Limb (tissue), 2 donors: Measurements from ENCODE around the gene HYI.

Source experiments
- DNase-seq, 2 donors: peaks; one replicate each; pipeline ENCODE4 v3.0.0-alpha.2; 2016; ENCODE audit errors: extremely low spot score in 2 of 2

Gene HYI

GRCh38 chr1:43404353-43404752, 49.4 kb downstream of the HYI start:
- DNase-seq, result no peak

GRCh38 chr1:43402089-43402865, 51.5 kb downstream of the HYI start:
- no peak for DNase-seq
